Skeletal muscle tissue (tissue), 4 donors: ENCODE data around the gene ALKBH3. TPM values are rescaled to one million over a fixed set of nuclear protein-coding genes. Genes with fewer than 3 reads are reported as not detected.

Experiments
- H3K27ac ChIP-seq: one replicate; pipeline ENCODE4 v1.7.0; 2013; ENCODE audit warnings: mild to moderate bottlenecking, low read depth, low read length, inconsistent platforms
- H3K27me3 ChIP-seq, 3 donors: one replicate each; pipeline ENCODE4 v1.7.0; 2013; ENCODE audit warnings: low read length in 3 of 3; ENCODE audit not compliant: control insufficient read depth in 3 of 3, insufficient read depth in 3 of 3
- H3K36me3 ChIP-seq, 3 donors: one replicate each; pipeline ENCODE4 v1.7.0; 2013; ENCODE audit warnings: low read length in 3 of 3; ENCODE audit not compliant: control insufficient read depth in 3 of 3, insufficient read depth in 3 of 3
- H3K4me1 ChIP-seq, 3 donors: one replicate each; pipeline ENCODE4 v1.7.0; 2013; ENCODE audit warnings: low read length in 3 of 3, mild to moderate bottlenecking in 3 of 3; ENCODE audit not compliant: control insufficient read depth in 3 of 3, insufficient read depth in 3 of 3
- H3K4me3 ChIP-seq, 3 donors: one replicate each; pipeline ENCODE4 v1.7.0; 2013; ENCODE audit warnings: low read length in 3 of 3
- H3K9ac ChIP-seq, 3 donors: one replicate each; pipeline ENCODE4 v1.7.0; 2013; ENCODE audit warnings: low read length in 3 of 3, mild to moderate bottlenecking in 3 of 3, moderate library complexity in 2 of 3, low read depth in 1 of 3
- H3K9me3 ChIP-seq, 3 donors: one replicate each; pipeline ENCODE4 v1.7.0; 2013; ENCODE audit warnings: low read length in 3 of 3; ENCODE audit not compliant: control insufficient read depth in 3 of 3
- total RNA-seq: library from RNA; depleted of rRNA; stranded (reverse); fragments of >200 nt; gene quantifications from one replicate; pipeline ENCODE4 v1.2.3, GENCODE V29; 2014
- donor health status: Osteomylitis.

Gene ALKBH3
- total RNA-seq, 1 donor from 2014 or later: 25.6 TPM

DNA sequence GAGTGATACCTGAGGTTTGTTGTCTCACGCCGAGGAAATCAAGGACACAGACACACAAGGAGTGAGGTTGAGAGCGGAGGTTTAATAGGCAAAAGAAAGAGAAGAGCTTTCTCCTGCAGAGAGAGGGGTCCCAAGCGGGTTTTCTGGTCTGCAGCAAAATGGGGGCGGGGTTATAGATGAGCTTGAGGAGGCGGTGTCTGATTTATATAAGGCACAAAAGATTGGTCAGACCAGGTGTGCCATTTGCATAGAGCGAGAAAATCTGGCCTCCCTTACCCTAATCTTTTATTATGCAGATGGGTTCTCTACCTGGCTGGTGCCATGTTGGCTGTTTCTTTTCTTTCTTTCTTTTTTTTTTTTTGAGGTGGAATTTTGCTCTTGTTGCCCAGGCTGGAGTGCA lies 73.6 kb downstream of the ALKBH3 start:
- H3K4me3 ChIP-seq: no peak overlapping the region
- H3K27me3 ChIP-seq: no peaks in the 10 kb centered on the region
- peaks cover 0 to 2% (median 0%) of the 10 kb centered on the region in 3 donors for H3K4me1 ChIP-seq
- peaks cover 0 to 3% (median 0%) of the 10 kb centered on the region in 3 donors for H3K9me3 ChIP-seq
- H3K36me3 ChIP-seq: no peaks in the 10 kb centered on the region
- no peak overlapping the region for H3K27ac ChIP-seq
- H3K9ac ChIP-seq: no peak overlapping the region

DNA sequence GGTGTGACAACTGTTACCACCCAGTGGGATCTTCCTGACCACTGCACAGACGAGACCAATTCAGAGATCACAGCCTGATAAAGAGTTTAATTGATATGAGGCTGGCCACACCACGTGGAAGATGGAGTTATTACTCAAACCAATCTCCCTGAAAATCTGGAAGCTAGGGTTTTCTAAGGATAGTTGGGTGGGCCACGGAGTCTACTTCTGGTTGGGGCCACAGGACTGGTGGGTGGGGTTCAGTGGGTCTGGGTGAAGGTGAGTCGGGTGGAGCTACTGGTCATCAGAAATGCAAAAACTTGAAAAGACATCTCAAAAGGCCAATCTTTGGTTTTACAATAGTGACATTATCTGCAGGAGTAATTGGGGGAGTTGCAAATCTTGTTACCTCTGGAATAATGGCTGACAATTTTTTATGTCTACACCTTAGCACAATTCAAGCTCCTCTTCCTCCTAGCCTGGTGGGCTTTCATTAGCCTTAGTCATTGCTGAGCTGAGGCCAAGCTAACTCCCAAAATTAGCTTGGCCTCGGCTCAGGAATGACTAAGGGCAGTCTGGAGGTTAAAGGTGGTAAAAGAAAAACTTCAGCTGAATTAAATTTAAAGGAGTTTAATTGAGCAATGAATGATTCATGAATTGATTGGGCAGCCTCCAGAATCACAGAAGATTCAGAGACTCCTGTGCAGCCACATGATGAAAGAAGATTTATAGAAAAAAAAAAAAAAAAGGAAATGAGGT lies 74.9 kb downstream of the ALKBH3 start:
- Histone ChIP-seq H3K9me3 (peaks cover 0 to under 1% (median 0%) of the 10 kb centered on the region in 3 donors), H3K27ac (no peak overlapping the region), H3K4me1 (peaks cover 0 to 2% (median 0%) of the 10 kb centered on the region in 3 donors), H3K9ac (no peak overlapping the region), H3K27me3 (no peaks in the 10 kb centered on the region), H3K36me3 (no peaks in the 10 kb centered on the region), H3K4me3 (no peak overlapping the region)

DNA sequence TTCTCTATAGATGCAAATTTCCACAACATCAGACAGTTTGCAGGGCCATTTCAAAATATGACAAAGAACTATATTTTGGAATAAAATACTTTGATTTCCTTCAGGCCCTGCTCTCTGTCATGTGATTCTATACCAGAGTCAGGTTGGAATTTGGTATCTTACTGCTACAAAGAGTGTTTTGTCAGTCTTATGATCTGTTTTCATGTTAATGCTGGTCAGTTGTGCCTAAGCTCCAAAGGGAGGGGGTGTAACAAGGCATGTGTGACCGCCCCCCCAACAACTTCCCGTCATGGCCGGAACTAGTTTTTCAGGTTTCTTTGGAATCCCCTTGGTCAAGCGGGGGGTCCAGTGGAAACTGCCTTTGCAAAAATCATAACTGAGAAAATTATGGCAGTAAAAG lies 76.9 kb downstream of the ALKBH3 start:
- Histone ChIP-seq H3K9me3 (no peaks in the 10 kb centered on the region), H3K27me3 (no peaks in the 10 kb centered on the region), H3K4me1 (no peaks in the 10 kb centered on the region), H3K36me3 (no peaks in the 10 kb centered on the region), H3K4me3 (no peak overlapping the region), H3K27ac (no peak overlapping the region), H3K9ac (no peak overlapping the region)

DNA sequence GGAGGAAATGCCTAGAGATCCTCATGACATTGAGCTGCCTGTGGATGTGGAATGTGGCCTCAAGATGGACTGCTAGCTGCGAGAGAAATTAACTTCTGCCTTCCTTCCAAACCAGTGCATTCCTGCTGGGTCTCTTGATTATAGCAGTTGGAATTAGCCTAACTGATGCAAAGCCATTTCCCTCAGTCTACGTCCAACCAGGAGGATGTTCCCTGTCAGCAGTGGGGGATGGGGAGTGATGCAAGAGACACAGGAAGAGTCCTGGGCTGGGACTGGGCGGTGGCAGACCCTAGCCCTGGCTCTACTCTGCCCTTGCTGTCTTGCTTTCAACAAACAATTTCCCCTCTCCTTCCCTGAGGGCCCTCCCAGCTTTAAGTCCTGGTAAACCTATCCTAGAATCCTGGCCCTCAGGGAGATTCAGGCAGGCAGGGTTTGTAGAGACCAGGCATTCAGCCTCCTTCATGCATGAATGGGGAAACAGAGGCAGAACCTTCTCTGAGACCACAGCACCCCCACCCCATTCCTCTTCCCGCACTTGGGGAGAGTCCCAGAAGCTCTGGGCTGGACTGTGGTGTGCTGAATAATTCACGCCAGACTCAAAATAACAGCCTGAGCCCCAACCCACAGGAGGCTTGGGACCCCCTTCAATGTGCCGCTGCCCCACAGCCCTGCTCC lies 78.8 kb downstream of the ALKBH3 start:
- H3K9me3 ChIP-seq: no peaks in the 10 kb centered on the region
- H3K27me3 ChIP-seq: no peaks in the 10 kb centered on the region
- no peak overlapping the region for H3K27ac ChIP-seq
- no peaks in the 10 kb centered on the region for H3K4me1 ChIP-seq
- no peak overlapping the region for H3K9ac ChIP-seq
- H3K36me3 ChIP-seq: no peaks in the 10 kb centered on the region
- no peak overlapping the region for H3K4me3 ChIP-seq

DNA sequence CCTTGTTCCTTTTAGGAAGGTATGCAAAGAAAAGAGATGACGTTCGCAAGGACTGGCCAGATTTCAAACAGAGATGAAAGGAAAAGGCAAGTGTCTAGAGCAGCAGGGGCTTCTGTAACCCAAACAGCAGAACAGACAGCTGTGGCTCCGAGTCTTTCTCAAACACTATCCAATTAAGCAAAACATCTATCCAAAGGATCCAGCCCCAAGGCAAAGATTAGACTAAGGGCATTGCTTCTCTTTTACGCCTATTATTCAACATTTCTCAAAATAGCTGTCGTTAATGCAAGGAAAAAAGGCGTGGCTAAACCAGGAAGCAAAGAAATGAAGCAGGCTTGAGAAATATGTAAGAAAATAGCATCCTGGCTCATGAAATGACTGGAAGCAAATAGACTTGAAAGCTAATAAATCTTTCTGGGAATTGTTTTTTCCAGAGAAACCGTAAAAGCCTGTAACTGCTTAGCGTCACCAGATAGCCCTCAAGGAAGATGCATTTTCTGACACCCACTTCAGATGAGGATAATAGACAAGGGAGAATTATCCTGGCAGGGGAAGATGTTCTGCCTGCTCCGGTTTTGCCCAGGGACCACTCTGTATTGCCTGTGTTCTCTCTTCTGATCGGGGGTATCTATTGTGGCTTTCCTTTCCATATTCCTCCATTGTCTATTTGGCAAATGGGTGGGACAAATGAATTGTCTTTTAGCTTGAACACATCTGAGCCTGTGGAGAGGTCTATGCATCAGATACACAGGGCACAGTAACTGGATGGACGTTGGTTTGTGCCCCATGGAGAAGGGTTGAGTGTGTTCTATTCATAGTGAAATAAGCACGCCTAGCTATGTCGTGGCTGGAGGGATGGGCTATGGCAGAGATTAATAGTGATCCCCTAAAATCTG lies 82.0 kb downstream of the ALKBH3 start:
- peak overlapping the region; percentile 23 for H3K27ac ChIP-seq
- no peaks in the 10 kb centered on the region for H3K27me3 ChIP-seq
- no peak overlapping the region for H3K4me3 ChIP-seq
- no peaks in the 10 kb centered on the region for H3K9me3 ChIP-seq
- H3K4me1 ChIP-seq: no peaks in the 10 kb centered on the region
- no peak overlapping the region for H3K9ac ChIP-seq
- H3K36me3 ChIP-seq: no peaks in the 10 kb centered on the region

DNA sequence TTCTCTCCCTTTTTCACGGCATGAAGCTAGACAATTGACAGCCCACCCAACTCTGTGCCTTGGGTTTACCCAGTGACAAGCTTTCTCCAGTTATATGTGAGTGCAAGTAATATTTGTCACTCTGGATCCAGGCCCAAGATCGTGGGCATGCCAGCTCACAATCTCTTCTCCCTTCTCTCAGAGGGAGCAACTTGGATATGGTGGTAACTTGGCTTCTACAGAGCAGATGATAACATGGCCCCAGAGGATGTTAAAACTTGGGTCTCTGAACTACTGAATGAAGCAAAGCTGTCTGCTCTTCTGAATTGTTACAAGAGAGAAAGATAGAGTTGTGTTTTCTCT lies 82.6 kb downstream of the ALKBH3 start:
- H3K9me3 ChIP-seq: no peaks in the 10 kb centered on the region
- no peak overlapping the region for H3K4me3 ChIP-seq
- H3K27ac ChIP-seq: peak overlapping the region; percentile 23
- no peaks in the 10 kb centered on the region for H3K36me3 ChIP-seq
- H3K9ac ChIP-seq: no peak overlapping the region
- H3K27me3 ChIP-seq: no peaks in the 10 kb centered on the region
- no peaks in the 10 kb centered on the region for H3K4me1 ChIP-seq

DNA sequence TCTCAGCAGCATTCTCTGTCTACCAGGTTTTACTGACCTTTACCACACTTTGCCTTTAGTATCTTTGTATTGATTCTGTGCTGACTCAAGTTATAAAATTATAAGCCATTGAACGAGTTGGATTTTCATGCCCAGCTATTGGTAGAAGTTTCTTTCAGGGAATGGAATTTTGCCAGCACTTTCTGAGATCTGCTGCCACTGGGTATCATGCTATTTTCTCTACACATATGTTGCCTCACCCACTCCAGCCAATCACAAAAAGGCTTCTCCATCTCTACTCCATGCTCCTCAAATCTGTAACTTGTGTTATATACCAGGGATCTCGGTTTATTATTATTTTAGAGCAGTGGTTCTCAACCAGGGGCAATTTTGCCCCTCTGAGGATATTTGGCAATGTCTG lies 87.0 kb downstream of the ALKBH3 start:
- no peak overlapping the region for H3K27ac ChIP-seq
- no peak overlapping the region for H3K4me3 ChIP-seq
- peaks cover 0 to 3% (median 0%) of the 10 kb centered on the region in 3 donors for H3K4me1 ChIP-seq
- H3K9me3 ChIP-seq: no peaks in the 10 kb centered on the region
- H3K27me3 ChIP-seq: no peaks in the 10 kb centered on the region
- no peak overlapping the region for H3K9ac ChIP-seq
- no peaks in the 10 kb centered on the region for H3K36me3 ChIP-seq

DNA sequence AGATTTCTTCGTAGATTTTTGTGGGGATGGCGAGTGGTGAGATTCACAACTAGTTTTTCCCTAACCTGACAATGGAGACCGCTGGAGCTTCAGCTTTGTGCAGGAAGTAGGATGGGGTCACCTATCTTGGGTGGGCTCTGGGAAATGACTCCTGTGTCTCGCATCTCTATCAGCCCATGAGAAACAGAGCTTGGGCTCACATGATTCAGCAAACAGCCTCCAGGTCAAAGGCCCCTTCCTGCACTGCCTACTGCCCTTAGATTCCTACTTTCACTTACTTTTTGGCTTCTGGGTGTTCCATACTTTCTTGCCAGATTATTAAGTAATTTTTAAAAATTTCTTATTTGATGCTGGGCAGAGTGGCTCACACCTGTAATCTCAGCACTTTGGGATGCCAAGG lies 88.1 kb downstream of the ALKBH3 start:
- Histone ChIP-seq H3K9ac (no peak overlapping the region), H3K4me1 (peaks cover 0 to 3% (median 0%) of the 10 kb centered on the region in 3 donors), H3K4me3 (no peak overlapping the region), H3K27me3 (no peaks in the 10 kb centered on the region), H3K27ac (no peak overlapping the region), H3K9me3 (no peaks in the 10 kb centered on the region), H3K36me3 (no peaks in the 10 kb centered on the region)

DNA sequence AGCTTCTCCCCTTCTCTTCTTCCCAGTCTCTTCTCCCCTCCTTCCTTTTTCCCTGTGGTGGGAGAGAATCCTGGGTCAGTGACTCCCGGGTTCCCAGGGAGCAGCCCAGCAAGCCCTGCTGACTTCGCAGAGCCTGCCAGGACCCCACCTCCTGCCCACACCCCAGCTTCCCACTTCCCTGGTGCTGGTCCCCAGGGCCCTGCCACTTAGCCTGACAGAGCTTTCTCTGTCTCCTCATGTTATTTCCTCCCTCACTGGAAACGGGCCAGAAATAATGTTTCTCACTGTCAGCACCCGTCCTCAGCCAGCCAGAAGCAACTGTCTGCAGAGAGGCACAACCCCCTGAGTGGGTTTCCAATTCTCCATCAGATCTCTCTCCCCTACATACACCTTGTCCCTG lies 88.9 kb downstream of the ALKBH3 start:
- peaks cover 0 to 1% (median 0%) of the 10 kb centered on the region in 3 donors for H3K9me3 ChIP-seq
- peaks cover 0 to 3% (median 0%) of the 10 kb centered on the region in 3 donors for H3K4me1 ChIP-seq
- H3K36me3 ChIP-seq: no peaks in the 10 kb centered on the region
- H3K9ac ChIP-seq: no peak overlapping the region
- no peaks in the 10 kb centered on the region for H3K27me3 ChIP-seq
- no peak overlapping the region for H3K27ac ChIP-seq
- no peak overlapping the region for H3K4me3 ChIP-seq
